ENCODE measurements around the gene KCTD12. TPM values are rescaled to one million over a fixed set of nuclear protein-coding genes. Genes with fewer than 3 reads are reported as not detected.
"Not testable (repeated sequence)": the region's sequence is repeated elsewhere in the genome, so short reads cannot be mapped to it uniquely, and the experiment has no call there.

The KCTD12 gene
- polyA plus RNA-seq, 4 donors = 2.5 to 42.9 (median 24.2) TPM

DNA sequence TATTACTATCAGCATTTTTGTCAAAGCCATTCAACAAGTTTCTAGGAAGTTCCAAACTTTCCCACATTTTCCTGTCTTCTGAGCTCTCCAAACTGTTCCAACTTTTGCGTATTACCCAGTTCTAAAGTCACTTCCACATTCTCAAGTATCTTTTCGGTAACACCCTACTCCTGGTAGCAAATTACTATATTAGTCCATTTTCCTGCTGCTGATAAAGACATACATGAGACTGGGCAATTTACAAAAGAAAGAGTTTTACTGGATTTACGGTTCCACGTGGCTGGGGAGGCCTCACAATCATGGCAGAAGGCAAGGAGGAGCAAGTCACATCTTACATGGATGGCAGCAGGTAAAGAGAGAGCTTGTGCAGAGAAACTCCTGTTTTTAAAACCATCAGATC is 12.9 kb upstream of the KCTD12 start:
- H3K27ac ChIP-seq (ENCODE audit: low read depth in 1 of 3, low read length in 2 of 3); DNase-seq; H3K36me3 ChIP-seq (ENCODE audit: control insufficient read depth in 3 of 3, insufficient read depth in 2 of 3, low read depth in 1 of 3, low read length in 3 of 3); FAIRE-seq; H3K4me1 ChIP-seq (ENCODE audit: control insufficient read depth in 3 of 3, insufficient read depth in 2 of 3, low read depth in 1 of 3, low read length in 2 of 3); H3K9me3 ChIP-seq (ENCODE audit: control insufficient read depth in 2 of 2, insufficient read depth in 1 of 2, low read depth in 1 of 2, low read length in 1 of 2); H3K4me3 ChIP-seq (ENCODE audit: low read depth in 1 of 3, low read length in 3 of 3); H3K27me3 ChIP-seq (ENCODE audit: control insufficient read depth in 3 of 3, insufficient read depth in 3 of 3, low read length in 3 of 3): not testable (repeated sequence)
- WGBS, 3 donors = 89 to 91% (median 91%) methylated on average over 4 of the region's 4 CpGs

- H3K4me1 ChIP-seq (ENCODE audit: control insufficient read depth in 3 of 3, insufficient read depth in 2 of 3, low read depth in 1 of 3, low read length in 2 of 3); FAIRE-seq; H3K27me3 ChIP-seq (ENCODE audit: control insufficient read depth in 3 of 3, insufficient read depth in 3 of 3, low read length in 3 of 3): not testable (repeated sequence)
Measured at GRCh38 chr13:76897171-76897570, 11.0 kb upstream of the KCTD12 start.

DNA sequence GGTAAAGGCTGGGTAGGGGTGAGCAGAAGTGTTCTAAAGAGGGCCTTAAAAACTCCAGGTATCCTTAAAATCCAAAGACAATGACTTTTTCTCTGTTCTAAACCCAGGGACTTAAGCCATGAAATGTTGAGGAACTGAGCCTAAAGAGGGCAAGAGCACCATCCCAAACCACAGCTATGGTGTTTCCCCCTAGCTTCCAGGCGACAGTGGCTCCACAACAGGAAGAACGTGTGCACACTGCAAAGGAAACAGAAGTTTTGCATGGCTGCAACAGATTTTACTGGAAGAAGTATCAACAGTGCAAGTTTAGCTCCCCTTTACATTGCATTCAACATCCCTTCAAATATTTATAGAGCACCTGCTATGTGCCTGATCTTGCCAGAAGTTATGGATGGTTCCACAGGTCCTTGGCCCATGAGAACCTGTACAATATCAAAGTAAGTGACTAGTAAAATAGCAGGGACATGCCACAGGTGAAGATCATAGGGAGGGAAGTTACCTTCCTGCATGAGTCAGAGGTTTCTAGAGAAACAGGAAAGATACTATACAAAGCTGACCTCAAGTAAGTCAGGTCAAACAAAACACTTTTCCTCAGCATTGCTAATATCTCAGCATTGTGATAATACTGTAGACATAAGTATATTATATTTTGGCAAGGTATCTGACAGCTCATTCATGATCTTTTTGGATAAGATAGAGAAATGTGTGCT is 8.4 kb upstream of the KCTD12 start:
- no peak for FAIRE-seq
- DNase-seq = no peak
- 51 to 62% (median 54%) methylated on average over 2 of the region's 2 CpGs for WGBS, 3 donors
- Histone ChIP-seq H3K4me3 (ENCODE audit: low read depth in 1 of 3, low read length in 3 of 3) (no peak overlapping the region), H3K9me3 (ENCODE audit: control insufficient read depth in 2 of 2, insufficient read depth in 1 of 2, low read depth in 1 of 2, low read length in 1 of 2) (peaks cover 0 to 9% of the 10 kb centered on the region in 2 donors), H3K27me3 (ENCODE audit: control insufficient read depth in 3 of 3, insufficient read depth in 3 of 3, low read length in 3 of 3) (peaks cover 0 to 3% (median 0%) of the 10 kb centered on the region in 3 donors), H3K4me1 (ENCODE audit: control insufficient read depth in 3 of 3, insufficient read depth in 2 of 3, low read depth in 1 of 3, low read length in 2 of 3) (no peaks in the 10 kb centered on the region), H3K27ac (ENCODE audit: low read depth in 1 of 3, low read length in 2 of 3) (no peak overlapping the region), H3K36me3 (ENCODE audit: control insufficient read depth in 3 of 3, insufficient read depth in 2 of 3, low read depth in 1 of 3, low read length in 3 of 3) (no peaks in the 10 kb centered on the region)

More at GRCh38 chr13:76897171-76897570, 11.0 kb upstream of the KCTD12 start:
- H3K4me3 ChIP-seq (ENCODE audit: low read depth in 1 of 3, low read length in 3 of 3); H3K36me3 ChIP-seq (ENCODE audit: control insufficient read depth in 3 of 3, insufficient read depth in 2 of 3, low read depth in 1 of 3, low read length in 3 of 3); H3K9me3 ChIP-seq (ENCODE audit: control insufficient read depth in 2 of 2, insufficient read depth in 1 of 2, low read depth in 1 of 2, low read length in 1 of 2); DNase-seq; H3K27ac ChIP-seq (ENCODE audit: low read depth in 1 of 3, low read length in 2 of 3): not testable (repeated sequence)

GRCh38 chr13:76892488-76892887 is 6.3 kb upstream of the KCTD12 start:
- WGBS, 3 donors = 73 to 85% (median 80%) methylated on average over 1 of the region's 1 CpG
- no peak for FAIRE-seq
- no peak overlapping the region for H3K27ac ChIP-seq (ENCODE audit: low read depth in 1 of 3, low read length in 2 of 3)

DNA sequence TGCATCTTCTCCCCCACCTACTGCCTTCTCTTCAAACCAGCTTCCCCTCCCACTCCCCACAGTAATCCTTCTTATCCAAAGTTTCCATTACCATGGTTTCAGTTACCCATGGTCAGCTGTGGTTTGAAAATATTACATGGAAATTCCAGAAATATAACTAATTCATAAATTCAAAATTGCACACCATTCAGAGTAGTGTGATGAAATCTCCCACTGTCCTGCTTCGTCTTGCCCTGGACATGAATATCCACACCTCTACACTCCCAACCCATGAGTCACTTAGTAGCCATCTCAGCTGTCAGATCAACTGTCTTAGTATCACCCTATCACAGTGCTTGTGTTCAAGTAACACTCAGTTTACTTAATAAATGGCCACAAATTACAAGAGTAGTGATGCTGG is 3.8 kb upstream of the KCTD12 start:
- Histone ChIP-seq H3K9me3 (ENCODE audit: control insufficient read depth in 2 of 2, insufficient read depth in 1 of 2, low read depth in 1 of 2, low read length in 1 of 2) (no peaks in the 10 kb centered on the region), H3K27ac (ENCODE audit: low read depth in 1 of 3, low read length in 2 of 3) (no peak overlapping the region), H3K4me1 (ENCODE audit: control insufficient read depth in 3 of 3, insufficient read depth in 2 of 3, low read depth in 1 of 3, low read length in 2 of 3) (peaks cover 0 to 10% (median 3%) of the 10 kb centered on the region in 3 donors), H3K4me3 (ENCODE audit: low read depth in 1 of 3, low read length in 3 of 3) (no peak overlapping the region), H3K36me3 (ENCODE audit: control insufficient read depth in 3 of 3, insufficient read depth in 2 of 3, low read depth in 1 of 3, low read length in 3 of 3) (no peaks in the 10 kb centered on the region), H3K27me3 (ENCODE audit: control insufficient read depth in 3 of 3, insufficient read depth in 3 of 3, low read length in 3 of 3) (no peaks in the 10 kb centered on the region)
- WGBS, 3 donors = 85 to 91% (median 89%) methylated on average over 1 of the region's 1 CpG
- DNase-seq (no peak), FAIRE-seq (no peak)

More at GRCh38 chr13:76892488-76892887, 6.3 kb upstream of the KCTD12 start:
- no peak overlapping the region for H3K4me3 ChIP-seq (ENCODE audit: low read depth in 1 of 3, low read length in 3 of 3)
- no peak for DNase-seq
- H3K4me1 ChIP-seq (ENCODE audit: control insufficient read depth in 3 of 3, insufficient read depth in 2 of 3, low read depth in 1 of 3, low read length in 2 of 3) = peaks cover 0 to 10% (median 0%) of the 10 kb centered on the region in 3 donors
- H3K9me3 ChIP-seq (ENCODE audit: control insufficient read depth in 2 of 2, insufficient read depth in 1 of 2, low read depth in 1 of 2, low read length in 1 of 2) = peaks cover 0 to 6% of the 10 kb centered on the region in 2 donors
- no peaks in the 10 kb centered on the region for H3K27me3 ChIP-seq (ENCODE audit: control insufficient read depth in 3 of 3, insufficient read depth in 3 of 3, low read length in 3 of 3)
- H3K36me3 ChIP-seq (ENCODE audit: control insufficient read depth in 3 of 3, insufficient read depth in 2 of 3, low read depth in 1 of 3, low read length in 3 of 3) = no peaks in the 10 kb centered on the region

DNA sequence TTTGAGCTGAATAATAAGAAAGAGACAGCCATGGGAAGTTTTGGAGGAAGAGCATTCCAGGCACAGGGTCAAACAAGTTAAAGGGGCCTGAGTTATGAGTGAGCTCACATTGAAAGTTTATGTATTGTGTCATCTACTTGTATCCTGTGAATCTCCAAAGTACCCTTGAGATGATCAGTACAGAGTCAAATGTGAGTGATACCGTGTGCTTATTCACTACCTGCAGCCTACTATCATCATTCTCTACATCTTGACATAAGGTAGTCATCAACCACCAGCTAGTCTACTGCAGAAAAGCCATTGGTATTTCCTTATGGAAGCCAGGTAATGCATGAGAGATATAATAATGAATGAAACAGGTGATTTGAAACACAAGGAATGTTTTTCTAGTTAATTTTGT is 3.0 kb upstream of the KCTD12 start:
- no peak for FAIRE-seq
- peaks cover 0 to 10% (median 3%) of the 10 kb centered on the region in 3 donors for H3K4me1 ChIP-seq (ENCODE audit: control insufficient read depth in 3 of 3, insufficient read depth in 2 of 3, low read depth in 1 of 3, low read length in 2 of 3)
- 71 to 90% (median 85%) methylated on average over 1 of the region's 1 CpG for WGBS, 3 donors
- no peak overlapping the region for H3K27ac ChIP-seq (ENCODE audit: low read depth in 1 of 3, low read length in 2 of 3)
- no peaks in the 10 kb centered on the region for H3K9me3 ChIP-seq (ENCODE audit: control insufficient read depth in 2 of 2, insufficient read depth in 1 of 2, low read depth in 1 of 2, low read length in 1 of 2)
- no peaks in the 10 kb centered on the region for H3K27me3 ChIP-seq (ENCODE audit: control insufficient read depth in 3 of 3, insufficient read depth in 3 of 3, low read length in 3 of 3)
- H3K36me3 ChIP-seq (ENCODE audit: control insufficient read depth in 3 of 3, insufficient read depth in 2 of 3, low read depth in 1 of 3, low read length in 3 of 3) = no peaks in the 10 kb centered on the region
- no peak overlapping the region for H3K4me3 ChIP-seq (ENCODE audit: low read depth in 1 of 3, low read length in 3 of 3)
- no peak for DNase-seq

- no peaks in the 10 kb centered on the region for H3K9me3 ChIP-seq (ENCODE audit: control insufficient read depth in 2 of 2, insufficient read depth in 1 of 2, low read depth in 1 of 2, low read length in 1 of 2)
- H3K4me1 ChIP-seq (ENCODE audit: control insufficient read depth in 3 of 3, insufficient read depth in 2 of 3, low read depth in 1 of 3, low read length in 2 of 3) = peaks cover 0 to 11% (median 3%) of the 10 kb centered on the region in 3 donors
- H3K36me3 ChIP-seq (ENCODE audit: control insufficient read depth in 3 of 3, insufficient read depth in 2 of 3, low read depth in 1 of 3, low read length in 3 of 3) = no peaks in the 10 kb centered on the region
- FAIRE-seq (no peak), DNase-seq (peak in 1 of 2 donors; percentile 43)
- WGBS, 3 donors = 56 to 84% (median 60%) methylated on average over 1 of the region's 1 CpG
- H3K4me3 ChIP-seq (ENCODE audit: low read depth in 1 of 3, low read length in 3 of 3) = no peak overlapping the region
- H3K27me3 ChIP-seq (ENCODE audit: control insufficient read depth in 3 of 3, insufficient read depth in 3 of 3, low read length in 3 of 3) = no peaks in the 10 kb centered on the region
- H3K27ac ChIP-seq (ENCODE audit: low read depth in 1 of 3, low read length in 2 of 3) = no peak overlapping the region
Measured at GRCh38 chr13:76888421-76888820, 2.2 kb upstream of the KCTD12 start.

DNA sequence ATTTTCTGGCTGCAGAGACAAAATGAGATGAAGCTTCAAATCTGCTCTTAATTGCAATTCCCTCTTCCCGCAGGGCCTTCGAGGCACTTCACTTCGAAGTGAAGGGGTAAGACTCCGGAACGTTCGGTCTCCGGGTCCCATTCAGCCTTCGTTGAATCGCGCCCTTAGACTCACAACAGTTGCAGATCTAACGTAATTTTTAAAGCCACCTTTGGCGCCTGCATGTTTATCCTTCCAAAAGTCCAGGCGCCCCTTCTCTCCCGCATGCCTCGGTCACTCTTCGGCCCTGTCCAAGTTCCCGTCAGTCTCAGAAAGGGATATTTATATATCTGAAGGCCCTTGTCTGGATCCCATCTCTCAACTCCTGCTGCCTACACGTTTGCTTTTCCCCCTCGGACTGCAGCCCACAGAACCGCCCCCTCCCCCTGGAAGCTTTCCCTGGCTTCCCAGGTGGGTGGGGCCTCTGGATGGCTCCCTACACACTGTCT is 915 bp upstream of the KCTD12 start:
- Histone ChIP-seq H3K4me3 (ENCODE audit: low read depth in 1 of 3, low read length in 3 of 3) (peak overlapping the region in 2 of 3 donors; percentile 57 to 86), H3K9me3 (ENCODE audit: control insufficient read depth in 2 of 2, insufficient read depth in 1 of 2, low read depth in 1 of 2, low read length in 1 of 2) (no peaks in the 10 kb centered on the region), H3K27me3 (ENCODE audit: control insufficient read depth in 3 of 3, insufficient read depth in 3 of 3, low read length in 3 of 3) (no peaks in the 10 kb centered on the region), H3K36me3 (ENCODE audit: control insufficient read depth in 3 of 3, insufficient read depth in 2 of 3, low read depth in 1 of 3, low read length in 3 of 3) (peaks cover 0 to 2% (median 0%) of the 10 kb centered on the region in 3 donors), H3K27ac (ENCODE audit: low read depth in 1 of 3, low read length in 2 of 3) (peak overlapping the region in 2 of 3 donors; percentile 80 to 86), H3K4me1 (ENCODE audit: control insufficient read depth in 3 of 3, insufficient read depth in 2 of 3, low read depth in 1 of 3, low read length in 2 of 3) (peaks cover 0 to 18% (median 3%) of the 10 kb centered on the region in 3 donors)
- WGBS, 3 donors = 18 to 31% (median 23%) methylated on average over 20 of the region's 20 CpGs
- FAIRE-seq (no peak), DNase-seq (no peak)

GRCh38 chr13:76886005-76886291 is 257 bp downstream of the KCTD12 start:
- peaks cover 0 to 2% (median 0%) of the 10 kb centered on the region in 3 donors for H3K36me3 ChIP-seq (ENCODE audit: control insufficient read depth in 3 of 3, insufficient read depth in 2 of 3, low read depth in 1 of 3, low read length in 3 of 3)
- no peaks in the 10 kb centered on the region for H3K27me3 ChIP-seq (ENCODE audit: control insufficient read depth in 3 of 3, insufficient read depth in 3 of 3, low read length in 3 of 3)
- DNase-seq (no peak), FAIRE-seq (no peak)
- WGBS, 3 donors = 0% methylated on average over 20 to 37 of the region's 37 CpGs
- peak overlapping the region in 2 of 3 donors; percentile 76 to 84 for H3K27ac ChIP-seq (ENCODE audit: low read depth in 1 of 3, low read length in 2 of 3)
- peak overlapping the region; percentile 57 to 86 (median 60) for H3K4me3 ChIP-seq (ENCODE audit: low read depth in 1 of 3, low read length in 3 of 3)
- H3K9me3 ChIP-seq (ENCODE audit: control insufficient read depth in 2 of 2, insufficient read depth in 1 of 2, low read depth in 1 of 2, low read length in 1 of 2) = no peaks in the 10 kb centered on the region
- peaks cover 0 to 21% (median 3%) of the 10 kb centered on the region in 3 donors for H3K4me1 ChIP-seq (ENCODE audit: control insufficient read depth in 3 of 3, insufficient read depth in 2 of 3, low read depth in 1 of 3, low read length in 2 of 3)

Data from small intestine (tissue), 7 donors.